Fibroblast of the aortic adventitia (primary cell): Measurements from ENCODE around the gene PPARA. TPM values are rescaled to one million over a fixed set of nuclear protein-coding genes. Genes with fewer than 3 reads are reported as not detected.

Experiments
- DNase-seq: peaks from one replicate; pipeline ENCODE4 v3.0.0-alpha.2; 2010; ENCODE audit warnings: low read depth
- H3K4me3 ChIP-seq: 2 replicates; pipeline ENCODE4 v1.5.1; 2011; ENCODE audit warnings: low read depth, mild to moderate bottlenecking, control low read depth, low read length, moderate library complexity
- total RNA-seq: library from RNA; depleted of rRNA; stranded (reverse); fragments of >200 nt; gene quantifications from 2 replicates; pipeline ENCODE4 v1.2.3, GENCODE V29; 2012; ENCODE audit warnings: low replicate concordance
- TF ChIP-seq, protein P1 (sequence below): IDR thresholded peaks from 2 replicates; pipeline ENCODE4 v1.5.1; 2011; ENCODE audit warnings: mild to moderate bottlenecking, low read length, control low read depth, inconsistent platforms; ENCODE audit not compliant: insufficient read depth

The PPARA gene
- total RNA-seq, 1 donor: 13.4 TPM

DNA sequence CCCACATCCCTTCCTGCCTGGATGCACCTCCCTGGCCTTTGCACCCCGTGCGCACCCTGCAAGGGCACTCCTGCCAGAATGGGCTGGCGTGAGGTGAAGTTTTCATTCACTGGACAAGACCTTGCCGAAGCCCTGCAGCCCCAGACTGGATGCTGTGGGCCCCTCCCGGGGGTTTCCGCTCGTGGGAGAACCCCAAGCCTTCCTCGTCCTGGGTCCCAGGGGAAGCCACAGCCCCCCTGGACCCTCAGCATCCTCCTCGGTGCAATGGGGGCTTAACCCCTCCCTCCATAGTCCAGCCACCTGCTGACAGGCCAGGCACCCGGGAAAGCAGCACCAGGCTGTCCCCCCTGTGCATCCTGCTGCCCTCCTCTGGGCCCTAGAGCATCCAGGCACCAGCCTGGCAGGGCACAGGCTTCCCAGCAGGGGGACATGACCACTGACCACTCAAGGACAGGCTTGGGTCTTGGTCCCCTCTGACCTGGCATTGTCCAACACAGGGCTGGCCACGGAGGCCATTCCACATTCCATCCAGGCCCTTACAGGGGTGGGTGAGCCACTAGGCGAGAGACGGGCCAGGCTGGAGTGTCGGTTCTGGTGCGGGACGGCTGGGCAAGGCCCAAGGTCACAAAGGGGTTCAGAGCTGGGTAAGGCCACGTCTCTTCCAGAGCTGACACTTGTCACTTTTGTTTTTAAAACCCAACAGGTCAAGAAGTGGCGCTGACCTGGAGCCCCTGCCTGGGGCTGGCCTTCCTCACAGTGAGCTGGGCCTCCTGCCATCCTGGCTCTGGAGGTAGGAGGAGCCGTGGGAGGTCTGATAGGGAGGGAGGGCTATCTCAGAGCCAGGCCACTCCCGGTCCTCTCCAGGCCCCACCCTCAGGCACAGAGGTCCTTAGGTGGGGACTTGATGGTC is 41.5 kb upstream of the PPARA start:
- no peak overlapping the region for H3K4me3 ChIP-seq
- TF ChIP-seq, protein P1, sequence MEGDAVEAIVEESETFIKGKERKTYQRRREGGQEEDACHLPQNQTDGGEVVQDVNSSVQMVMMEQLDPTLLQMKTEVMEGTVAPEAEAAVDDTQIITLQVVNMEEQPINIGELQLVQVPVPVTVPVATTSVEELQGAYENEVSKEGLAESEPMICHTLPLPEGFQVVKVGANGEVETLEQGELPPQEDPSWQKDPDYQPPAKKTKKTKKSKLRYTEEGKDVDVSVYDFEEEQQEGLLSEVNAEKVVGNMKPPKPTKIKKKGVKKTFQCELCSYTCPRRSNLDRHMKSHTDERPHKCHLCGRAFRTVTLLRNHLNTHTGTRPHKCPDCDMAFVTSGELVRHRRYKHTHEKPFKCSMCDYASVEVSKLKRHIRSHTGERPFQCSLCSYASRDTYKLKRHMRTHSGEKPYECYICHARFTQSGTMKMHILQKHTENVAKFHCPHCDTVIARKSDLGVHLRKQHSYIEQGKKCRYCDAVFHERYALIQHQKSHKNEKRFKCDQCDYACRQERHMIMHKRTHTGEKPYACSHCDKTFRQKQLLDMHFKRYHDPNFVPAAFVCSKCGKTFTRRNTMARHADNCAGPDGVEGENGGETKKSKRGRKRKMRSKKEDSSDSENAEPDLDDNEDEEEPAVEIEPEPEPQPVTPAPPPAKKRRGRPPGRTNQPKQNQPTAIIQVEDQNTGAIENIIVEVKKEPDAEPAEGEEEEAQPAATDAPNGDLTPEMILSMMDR: peak; percentile 9
- DNase-seq: peak; percentile 58

DNA sequence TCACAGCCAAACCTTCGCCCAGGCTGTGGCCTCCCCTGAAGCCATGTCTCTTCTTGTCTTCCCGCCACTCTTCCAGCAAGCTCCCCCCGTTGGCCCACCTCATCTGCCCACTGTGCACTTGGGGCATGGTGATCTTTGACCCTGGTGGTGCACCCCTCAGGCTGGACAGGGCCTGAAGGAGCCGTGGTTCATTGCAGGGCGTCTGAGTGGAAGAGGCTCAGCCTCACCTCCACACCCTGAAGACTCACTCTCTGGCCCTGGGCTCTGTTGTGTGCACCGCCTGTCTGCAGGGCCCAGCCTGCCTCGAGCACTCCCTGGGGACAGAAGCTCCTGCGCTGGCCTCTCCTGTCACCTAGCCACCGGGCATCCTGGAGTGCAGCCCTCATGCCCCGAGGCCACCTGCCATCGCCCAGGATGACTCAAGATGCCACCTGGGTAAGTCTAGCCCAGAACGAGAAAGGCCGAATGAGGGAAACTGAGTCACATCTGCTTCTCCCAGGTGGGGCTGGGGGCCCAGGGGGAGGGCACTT is 40.8 kb upstream of the PPARA start:
- DNase-seq: no peak
- H3K4me3 ChIP-seq: no peak overlapping the region
- TF ChIP-seq, protein P1: no peak

DNA sequence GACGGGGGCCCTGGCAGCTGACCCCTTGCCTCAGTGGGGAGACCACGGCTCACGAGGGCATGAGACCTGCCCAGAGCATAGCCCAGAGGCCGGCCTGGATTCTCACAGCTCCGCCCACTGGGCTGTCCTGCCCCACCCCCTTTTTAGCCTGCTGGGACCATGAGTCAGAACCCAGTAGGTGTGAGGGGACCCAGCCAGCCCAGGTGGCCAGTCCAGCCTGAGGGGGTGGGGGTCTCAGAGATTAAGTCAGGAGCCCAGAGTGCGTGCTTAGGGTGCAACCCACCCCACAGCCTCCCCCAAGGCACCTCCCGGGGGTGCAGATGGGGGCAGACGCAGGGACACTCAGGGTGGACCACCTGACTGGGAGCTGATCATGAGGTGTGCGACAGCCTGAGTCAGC is 40.1 kb upstream of the PPARA start:
- no peak for DNase-seq

DNA sequence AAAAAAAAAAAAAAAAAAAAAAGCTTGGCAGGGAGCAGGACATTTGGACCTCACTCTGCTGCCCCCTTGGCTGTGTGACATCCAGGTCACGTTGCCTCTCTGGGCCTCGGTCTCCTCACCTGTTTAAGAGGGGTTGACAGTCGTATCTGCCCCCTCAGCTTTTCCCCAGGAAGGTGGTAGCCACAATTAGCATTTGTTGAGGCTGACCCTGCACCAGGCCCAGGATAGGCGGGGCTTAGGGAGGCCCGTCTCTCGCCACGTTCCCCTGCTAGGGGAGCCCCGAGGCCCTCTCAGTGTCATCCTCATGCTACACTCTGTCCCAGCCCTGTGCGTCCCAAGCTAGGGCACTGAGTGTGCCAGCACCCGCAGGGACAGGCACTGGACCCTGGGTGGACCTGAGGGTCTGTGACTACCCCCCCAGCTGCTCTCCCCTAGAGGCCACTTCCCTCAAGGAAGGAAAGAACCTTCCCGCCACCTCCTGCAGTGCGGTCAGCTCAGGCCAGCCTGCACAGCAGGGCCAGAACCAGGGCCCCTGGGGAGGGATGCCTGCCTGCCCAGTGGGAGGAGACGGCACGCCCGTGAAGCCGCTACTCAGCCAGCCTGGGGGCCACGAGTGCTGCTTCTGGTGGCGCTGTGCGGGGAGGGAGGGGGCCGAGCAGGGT is 38.5 kb upstream of the PPARA start:
- TF ChIP-seq, protein P1: no peak
- no peak overlapping the region for H3K4me3 ChIP-seq
- DNase-seq: no peak

More for the DNA sequence above, 40.1 kb upstream of the PPARA start:
- H3K4me3 ChIP-seq: no peak overlapping the region
- TF ChIP-seq, protein P1: no peak

DNA sequence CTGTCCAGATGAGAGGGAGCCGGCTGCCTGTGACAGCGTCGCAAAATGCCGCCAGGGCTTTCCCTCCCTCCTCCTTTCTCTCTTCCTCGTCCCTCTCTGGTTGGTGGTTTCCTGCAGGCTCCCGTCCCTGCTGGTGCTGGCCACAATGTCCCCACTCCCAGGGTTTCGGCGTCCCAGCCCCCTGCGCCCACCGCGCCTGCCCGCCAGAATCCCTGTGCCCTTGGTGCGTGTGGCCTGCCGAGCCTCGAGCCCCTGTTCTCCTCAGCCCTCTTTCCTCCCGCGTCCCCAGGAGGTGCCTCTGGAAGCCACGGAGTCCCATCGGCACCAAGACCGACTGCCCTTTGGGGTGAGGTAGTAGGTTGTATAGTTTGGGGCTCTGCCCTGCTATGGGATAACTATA is 37.9 kb upstream of the PPARA start:
- TF ChIP-seq, protein P1: no peak
- H3K4me3 ChIP-seq: no peak overlapping the region
- no peak for DNase-seq

DNA sequence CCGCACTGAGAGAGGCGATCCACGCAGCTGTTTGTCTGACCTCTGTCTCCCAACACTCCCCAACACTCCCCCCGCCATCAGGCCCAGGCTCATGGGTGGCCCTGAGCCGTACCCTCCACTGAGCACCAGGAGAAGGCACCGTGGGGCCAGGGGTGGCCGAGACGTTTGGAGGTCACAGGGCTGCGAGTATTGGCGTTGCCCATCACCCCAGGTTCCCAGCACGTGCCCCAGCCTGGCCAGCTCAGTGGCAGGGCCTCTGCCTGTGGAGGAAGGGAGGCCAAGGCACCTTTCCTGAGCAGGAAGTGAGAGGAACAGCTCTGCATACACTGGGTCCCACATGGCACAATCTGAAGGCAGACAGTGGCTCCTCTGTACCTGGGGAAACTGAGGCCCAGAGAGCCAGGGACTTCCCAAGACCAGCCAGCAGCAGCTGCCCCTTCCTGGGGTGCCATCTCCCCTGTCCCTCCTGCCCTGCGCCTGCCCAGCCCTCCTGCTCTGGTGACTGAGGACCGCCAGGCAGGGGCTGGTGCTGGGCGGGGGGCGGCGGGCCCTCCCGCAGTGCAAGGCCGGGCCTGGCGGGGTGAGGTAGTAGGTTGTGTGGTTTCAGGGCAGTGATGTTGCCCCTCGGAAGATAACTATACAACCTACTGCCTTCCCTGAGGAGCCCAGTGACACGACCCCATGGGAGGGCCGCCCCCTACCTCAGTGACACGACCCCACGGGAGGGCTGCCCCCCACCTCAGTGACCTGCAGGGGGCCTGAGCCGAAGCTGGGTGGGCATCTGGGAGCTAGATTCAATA is 37.0 kb upstream of the PPARA start:
- no peak for DNase-seq
- TF ChIP-seq, protein P1: no peak
- no peak overlapping the region for H3K4me3 ChIP-seq
